GM10266 (cell line): ENCODE data around the gene ZNF836.

ENCODE experiments used
- DNase-seq: peaks from one replicate; pipeline ENCODE4 v3.0.0; 2012; ENCODE audit errors: extremely low spot score
- CTCF ChIP-seq: IDR thresholded peaks from 2 replicates; pipeline ENCODE4 v1.5.1; 2012; ENCODE audit warnings: mild to moderate bottlenecking, low read depth; ENCODE audit not compliant: control insufficient read depth, insufficient read depth; ENCODE audit errors: missing control alignments

Gene ZNF836

GRCh38 chr19:52171321-52172169, at the start of gene ZNF836:
ZNF836 (minus strand) TSS chr19:52171621; CDS start chr19:52168072, 3,549 bp downstream.
- peak; percentile 81 for DNase-seq
- no peak for TF ChIP-seq CTCF

GRCh38 chr19:52221031-52221430, 49.6 kb upstream of the ZNF836 start:
- DNase-seq: no peak
- no peak for TF ChIP-seq CTCF

- TF ChIP-seq CTCF: no peak
- DNase-seq: no peak
Observed at GRCh38 chr19:52219611-52220010, 48.2 kb upstream of the ZNF836 start.

GRCh38 chr19:52217576-52217975, 46.2 kb upstream of the ZNF836 start:
- TF ChIP-seq CTCF: no peak
- DNase-seq: no peak

- DNase-seq: no peak
- TF ChIP-seq CTCF: no peak
Observed at GRCh38 chr19:52216401-52216800, 45.0 kb upstream of the ZNF836 start.

- no peak for TF ChIP-seq CTCF
- DNase-seq: no peak
Observed at GRCh38 chr19:52214241-52214640, 42.8 kb upstream of the ZNF836 start.

- no peak for DNase-seq
- no peak for TF ChIP-seq CTCF
Observed at GRCh38 chr19:52212572-52213255, 41.3 kb upstream of the ZNF836 start.
